DOHH2 (cell line): Measurements from ENCODE around the gene KIF1B.

ENCODE experiments used
- EZH2phosphoT487 ChIP-seq: fragments of 200-600 bp; sonication (generic); IDR thresholded peaks from 2 replicates; pipeline ENCODE4 v1.6.1; 2017; ENCODE audit warnings: borderline replicate concordance, mild to moderate bottlenecking, antibody characterized with exemption, low read length, moderate library complexity, mixed read lengths
- TF ChIP-seq, protein P1 (sequence below): fragments of 200-600 bp; sonication (generic); IDR thresholded peaks from one replicate; pipeline ENCODE4 v1.5.1; 2014; ENCODE audit warnings: antibody characterized with exemption, mild to moderate bottlenecking, low read depth, low read length; ENCODE audit not compliant: poor library complexity, severe bottlenecking

DNA sequence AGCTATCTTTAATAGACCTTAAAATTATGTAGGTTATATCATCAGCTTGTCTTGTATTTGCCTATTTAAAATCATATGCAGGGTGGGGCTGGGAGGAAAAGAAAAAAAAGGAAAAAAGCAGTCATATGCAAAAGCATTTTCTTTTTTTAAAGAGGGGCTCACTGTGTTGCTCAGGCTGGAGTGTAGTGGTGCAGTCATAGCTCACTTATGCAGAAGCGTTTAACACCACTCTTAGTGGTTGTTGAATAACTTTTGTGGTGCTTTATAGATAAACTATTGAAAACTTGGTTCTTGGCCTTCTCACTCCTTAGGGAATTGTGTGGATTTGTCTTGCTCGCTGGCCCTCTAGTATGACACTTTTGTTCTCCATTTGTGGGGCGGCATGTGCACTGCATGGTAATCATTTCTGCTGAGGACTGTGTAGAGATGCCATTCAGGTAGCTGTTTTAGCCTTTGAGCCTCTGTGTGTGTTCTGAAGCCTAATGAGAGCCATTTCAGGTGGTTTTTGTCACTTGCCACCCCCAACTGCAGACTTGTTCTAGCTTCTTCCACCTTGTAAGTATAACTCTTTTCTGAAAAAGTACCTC lies 77.8 kb downstream of the KIF1B start:
- no peak for TF ChIP-seq EZH2phosphoT487
- TF ChIP-seq, protein P1, sequence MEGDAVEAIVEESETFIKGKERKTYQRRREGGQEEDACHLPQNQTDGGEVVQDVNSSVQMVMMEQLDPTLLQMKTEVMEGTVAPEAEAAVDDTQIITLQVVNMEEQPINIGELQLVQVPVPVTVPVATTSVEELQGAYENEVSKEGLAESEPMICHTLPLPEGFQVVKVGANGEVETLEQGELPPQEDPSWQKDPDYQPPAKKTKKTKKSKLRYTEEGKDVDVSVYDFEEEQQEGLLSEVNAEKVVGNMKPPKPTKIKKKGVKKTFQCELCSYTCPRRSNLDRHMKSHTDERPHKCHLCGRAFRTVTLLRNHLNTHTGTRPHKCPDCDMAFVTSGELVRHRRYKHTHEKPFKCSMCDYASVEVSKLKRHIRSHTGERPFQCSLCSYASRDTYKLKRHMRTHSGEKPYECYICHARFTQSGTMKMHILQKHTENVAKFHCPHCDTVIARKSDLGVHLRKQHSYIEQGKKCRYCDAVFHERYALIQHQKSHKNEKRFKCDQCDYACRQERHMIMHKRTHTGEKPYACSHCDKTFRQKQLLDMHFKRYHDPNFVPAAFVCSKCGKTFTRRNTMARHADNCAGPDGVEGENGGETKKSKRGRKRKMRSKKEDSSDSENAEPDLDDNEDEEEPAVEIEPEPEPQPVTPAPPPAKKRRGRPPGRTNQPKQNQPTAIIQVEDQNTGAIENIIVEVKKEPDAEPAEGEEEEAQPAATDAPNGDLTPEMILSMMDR, result no peak
